MM.1S (cell line): ENCODE measurements around the gene HOXD11.

Source experiments
- DNase-seq: peaks from one replicate; pipeline ENCODE4 v3.0.0-alpha.2; 2015
- H2AFZ ChIP-seq: fragments of 300-600 bp; sonication (generic); 2 replicates; pipeline ENCODE4 v1.6.0; 2016; ENCODE audit warnings: antibody characterized with exemption, low read length
- H3F3A ChIP-seq: fragments of 300-600 bp; sonication (generic); 2 replicates; pipeline ENCODE4 v1.6.1; 2016; ENCODE audit warnings: mild to moderate bottlenecking, antibody characterized with exemption, low read length, moderate library complexity, mixed read lengths; ENCODE audit not compliant: insufficient read depth
- H3K27ac ChIP-seq: fragments of 300-600 bp; sonication (generic); 2 replicates; pipeline ENCODE4 v1.5.1; 2016; ENCODE audit warnings: mild to moderate bottlenecking, low read length
- H3K27me3 ChIP-seq: fragments of 300-600 bp; sonication (generic); replicated peaks from 2 replicates; pipeline ENCODE4 v1.6.0; 2016; ENCODE audit warnings: low read length; ENCODE audit not compliant: insufficient read depth
- H3K36me3 ChIP-seq: fragments of 300-600 bp; sonication (generic); replicated peaks from 2 replicates; pipeline ENCODE4 v1.6.1; 2016; ENCODE audit warnings: mild to moderate bottlenecking, low read length, mixed read lengths; ENCODE audit not compliant: insufficient read depth
- H3K4me1 ChIP-seq: fragments of 300-600 bp; sonication (generic); 2 replicates; pipeline ENCODE4 v1.6.1; 2016; ENCODE audit warnings: low read length, mixed read lengths
- H3K4me2 ChIP-seq: fragments of 300-600 bp; sonication (generic); 2 replicates; pipeline ENCODE4 v1.6.0; 2016; ENCODE audit warnings: low read depth, low read length
- H3K4me3 ChIP-seq: fragments of 300-600 bp; sonication (generic); 2 replicates; pipeline ENCODE4 v1.5.1; 2016; ENCODE audit warnings: low read length, mixed read lengths
- H3K79me2 ChIP-seq: fragments of 300-600 bp; sonication (generic); 2 replicates; pipeline ENCODE4 v1.6.1; 2016; ENCODE audit warnings: mixed run types, low read length, mixed read lengths
- H3K9ac ChIP-seq: fragments of 300-600 bp; sonication (generic); 2 replicates; pipeline ENCODE4 v1.6.1; 2016; ENCODE audit warnings: low read length, mixed read lengths
- H3K9me2 ChIP-seq: fragments of 300-600 bp; sonication (generic); replicated peaks from 2 replicates; pipeline ENCODE4 v1.6.1; 2016; ENCODE audit warnings: mild to moderate bottlenecking, low read length, mixed read lengths; ENCODE audit not compliant: insufficient read depth
- H3K9me3 ChIP-seq: fragments of 300-600 bp; sonication (generic); replicated peaks from 2 replicates; pipeline ENCODE4 v1.6.1; 2016; ENCODE audit warnings: mild to moderate bottlenecking, low read length, mixed read lengths; ENCODE audit not compliant: insufficient read depth
- H4K20me1 ChIP-seq: fragments of 300-600 bp; sonication (generic); 2 replicates; pipeline ENCODE4 v1.6.1; 2016; ENCODE audit warnings: mild to moderate bottlenecking, low read length, moderate library complexity, mixed read lengths; ENCODE audit not compliant: insufficient read depth
- CTCF ChIP-seq: fragments of 300-600 bp; sonication (generic); IDR thresholded peaks from 2 replicates; pipeline ENCODE4 v1.5.1; 2016; ENCODE audit warnings: antibody characterized with exemption, low read length, mixed read lengths
- EZH2 ChIP-seq: fragments of 300-600 bp; sonication (generic); optimal IDR thresholded peaks from 2 replicates; pipeline ENCODE3; 2017; ENCODE audit warnings: low read depth, mild to moderate bottlenecking, antibody characterized with exemption, low read length, mixed read lengths
- EZH2phosphoT487 ChIP-seq: fragments of 300-600 bp; sonication (generic); IDR thresholded peaks from 2 replicates; pipeline ENCODE4 v1.6.1; 2018; ENCODE audit warnings: antibody characterized with exemption, low read length

HOXD11 gene

DNA sequence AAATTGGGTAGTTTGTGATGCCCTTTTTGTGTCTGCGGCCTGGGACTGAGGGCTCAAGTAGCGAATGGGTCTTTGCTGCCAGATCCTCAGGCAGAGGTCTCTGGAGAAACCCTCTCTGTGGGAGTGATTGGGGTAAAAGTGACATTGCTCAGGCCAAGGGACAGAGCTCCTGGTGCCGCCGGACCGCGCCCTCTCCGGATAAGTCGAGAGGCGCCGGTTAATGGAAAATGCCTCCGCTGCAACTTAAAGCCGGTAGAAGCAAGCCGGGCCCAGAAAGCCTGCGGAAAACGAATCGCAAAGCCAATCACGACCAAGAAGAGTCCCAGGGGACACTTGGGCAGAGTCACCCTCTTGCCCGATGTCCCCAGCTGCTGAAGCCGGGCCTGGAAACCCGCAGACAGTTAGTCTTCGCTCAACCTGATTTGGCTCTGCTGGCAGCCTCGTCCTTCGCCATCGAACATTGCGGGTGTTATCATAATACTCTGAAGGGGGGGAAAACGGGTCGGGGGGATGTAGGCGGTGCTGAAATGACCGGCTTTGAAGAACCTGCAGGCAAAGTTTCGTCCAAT lies 7.8 kb upstream of the HOXD11 start:
- Histone ChIP-seq H3K36me3 (no peaks in the 10 kb centered on the region), H3K9me3 (no peaks in the 10 kb centered on the region), H3F3A (peaks cover 17% of the 10 kb centered on the region), H3K4me2 (no peak overlapping the region), H4K20me1 (no peaks in the 10 kb centered on the region), H3K27ac (no peak overlapping the region), H3K27me3 (peaks cover under 1% of the 10 kb centered on the region; the same call in 1 of the 2 replicates), H3K9ac (no peak overlapping the region), H3K79me2 (no peaks in the 10 kb centered on the region), H2AFZ (no peak overlapping the region), H3K9me2 (no peaks in the 10 kb centered on the region), H3K4me3 (no peak overlapping the region), H3K4me1 (0 out of 2 replicates have a peak, but pooled peaks cover 5% of the 10 kb centered on the region)
- TF ChIP-seq EZH2phosphoT487 (no peak), EZH2 (no peak), CTCF (no peak)
- DNase-seq: no peak

DNA sequence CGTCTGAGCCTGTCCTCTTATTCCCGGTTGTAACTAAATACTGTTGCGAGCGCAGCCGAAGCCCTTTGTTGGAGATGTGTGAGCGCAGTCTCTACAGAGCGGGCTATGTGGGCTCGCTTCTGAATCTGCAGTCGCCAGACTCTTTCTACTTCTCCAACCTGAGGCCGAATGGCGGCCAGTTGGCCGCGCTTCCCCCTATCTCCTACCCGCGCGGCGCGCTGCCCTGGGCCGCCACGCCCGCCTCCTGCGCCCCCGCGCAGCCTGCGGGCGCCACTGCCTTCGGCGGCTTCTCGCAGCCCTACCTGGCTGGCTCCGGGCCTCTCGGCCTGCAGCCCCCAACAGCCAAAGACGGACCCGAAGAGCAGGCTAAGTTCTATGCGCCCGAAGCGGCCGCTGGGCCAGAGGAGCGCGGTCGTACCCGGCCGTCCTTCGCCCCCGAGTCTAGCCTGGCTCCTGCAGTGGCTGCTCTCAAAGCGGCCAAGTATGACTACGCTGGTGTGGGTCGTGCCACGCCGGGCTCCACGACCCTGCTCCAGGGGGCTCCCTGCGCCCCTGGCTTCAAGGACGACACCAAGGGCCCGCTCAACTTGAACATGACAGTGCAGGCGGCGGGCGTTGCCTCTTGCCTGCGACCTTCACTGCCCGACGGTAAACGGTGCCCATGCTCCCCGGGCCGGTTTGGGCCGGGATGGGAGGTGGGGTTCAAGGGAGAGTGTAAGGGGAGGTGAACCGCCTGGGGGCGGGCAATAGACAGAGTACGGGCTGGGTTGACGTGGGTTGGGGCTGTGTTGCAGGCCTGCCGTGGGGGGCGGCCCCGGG lies 7.1 kb upstream of the HOXD11 start, which contains the start of gene HOXD12:
HOXD12 (plus strand) TSS at position 68 of the 819 bp plus-strand sequence; CDS start at position 75, 7 bp downstream.
- no peaks in the 10 kb centered on the region for H3K79me2 ChIP-seq
- no peaks in the 10 kb centered on the region for H3K36me3 ChIP-seq
- DNase-seq: no peak
- H3K4me2 ChIP-seq: peak within 1 kb of the TSS; percentile 95; the same call in 1 of the 2 replicates
- H2AFZ ChIP-seq: no peak within 1 kb of the TSS; the same call in 1 of the 2 replicates
- H3F3A ChIP-seq: peaks cover 17% of the 10 kb centered on the region
- peaks cover 3% of the 10 kb centered on the region; the same call in 1 of the 2 replicates for H3K27me3 ChIP-seq
- H3K4me3 ChIP-seq: no peak within 1 kb of the TSS
- no peak within 1 kb of the TSS for H3K27ac ChIP-seq
- no peak within 1 kb of the TSS for H3K9ac ChIP-seq
- no peaks in the 10 kb centered on the region for H3K9me3 ChIP-seq
- H4K20me1 ChIP-seq: no peaks in the 10 kb centered on the region
- H3K9me2 ChIP-seq: no peaks in the 10 kb centered on the region
- H3K4me1 ChIP-seq: 0 out of 2 replicates have a peak, but pooled peaks cover 5% of the 10 kb centered on the region
- TF ChIP-seq EZH2phosphoT487 (no peak), EZH2 (no peak), CTCF (no peak)

GRCh38 chr2:176100547-176101140 lies 6.4 kb upstream of the HOXD11 start:
- Histone ChIP-seq H3K4me3 (no peak overlapping the region), H2AFZ (no peak overlapping the region), H3K9me2 (no peaks in the 10 kb centered on the region), H3F3A (peaks cover 17% of the 10 kb centered on the region), H4K20me1 (no peaks in the 10 kb centered on the region), H3K79me2 (no peaks in the 10 kb centered on the region), H3K27me3 (peaks cover 8% of the 10 kb centered on the region; the same call in 1 of the 2 replicates), H3K27ac (no peak overlapping the region), H3K9me3 (no peaks in the 10 kb centered on the region), H3K36me3 (no peaks in the 10 kb centered on the region), H3K9ac (no peak overlapping the region), H3K4me1 (0 out of 2 replicates have a peak, but pooled peaks cover 3% of the 10 kb centered on the region), H3K4me2 (no peak overlapping the region)
- DNase-seq: no peak
- TF ChIP-seq EZH2phosphoT487 (no peak), EZH2 (no peak), CTCF (no peak)
